Measurements from ENCODE around the gene EPHA4.

- no peak for TF ChIP-seq CTCF (IDR thresholded peaks at IDR 0.05; ENCODE audit: borderline replicate concordance, extremely low read depth, low read length, poor library complexity, severe bottlenecking)
- no peak for TF ChIP-seq EZH2 (IDR thresholded peaks at IDR 0.05; ENCODE audit: borderline replicate concordance, low read depth, low read length, severe bottlenecking)
These were observed 40.7 kb upstream of the EPHA4 start for GRCh38 chr2:221612800-221613199.
